Dedifferentiated amniotic fluid mesenchymal stem cell (primary cell): ENCODE results near the gene CCL13.

Experiments
- DNase-seq: peaks from one replicate; pipeline ENCODE4 v3.0.0-alpha.2; 2016; ENCODE audit errors: extremely low spot score

CCL13 gene

GRCh38 chr17:34384822-34385605, 28.7 kb downstream of the CCL13 start:
- no peak for DNase-seq

- DNase-seq: no peak
Observed at GRCh38 chr17:34386343-34386696, 30.0 kb downstream of the CCL13 start.

- no peak for DNase-seq
Observed at GRCh38 chr17:34386697-34387550, 30.6 kb downstream of the CCL13 start.

- DNase-seq: no peak
Observed at GRCh38 chr17:34387566-34387965, 31.3 kb downstream of the CCL13 start.

GRCh38 chr17:34389126-34389750, 33.0 kb downstream of the CCL13 start:
- DNase-seq: no peak

GRCh38 chr17:34390649-34391048, 34.4 kb downstream of the CCL13 start:
- no peak for DNase-seq

- DNase-seq: no peak
Observed at GRCh38 chr17:34391241-34391640, 35.0 kb downstream of the CCL13 start.

- no peak for DNase-seq
Observed at GRCh38 chr17:34393401-34393800, 37.1 kb downstream of the CCL13 start.

- no peak for DNase-seq
Observed at GRCh38 chr17:34397265-34397664, 41.0 kb downstream of the CCL13 start.

- no peak for DNase-seq
Observed at GRCh38 chr17:34398990-34399389, 42.7 kb downstream of the CCL13 start.

GRCh38 chr17:34399725-34400124, 43.4 kb downstream of the CCL13 start:
- no peak for DNase-seq

- no peak for DNase-seq
Observed at GRCh38 chr17:34400301-34400931, 44.1 kb downstream of the CCL13 start.

- no peak for DNase-seq
Observed at GRCh38 chr17:34401165-34401564, 44.9 kb downstream of the CCL13 start.

GRCh38 chr17:34403006-34403405, 46.7 kb downstream of the CCL13 start:
- no peak for DNase-seq

- DNase-seq: no peak
Observed at GRCh38 chr17:34406226-34406625, 49.9 kb downstream of the CCL13 start.
